ENCODE measurements around the gene C19orf47. TPM values are rescaled to one million over a fixed set of nuclear protein-coding genes. Genes with fewer than 3 reads are reported as not detected.
A peak's percentile ranks its signal among the peaks of the same experiment; 100 is the strongest.

C19orf47 gene
- total RNA-seq, 4 donors from 2014 or later: 4.7 to 27.0 (median 12.8) TPM

DNA sequence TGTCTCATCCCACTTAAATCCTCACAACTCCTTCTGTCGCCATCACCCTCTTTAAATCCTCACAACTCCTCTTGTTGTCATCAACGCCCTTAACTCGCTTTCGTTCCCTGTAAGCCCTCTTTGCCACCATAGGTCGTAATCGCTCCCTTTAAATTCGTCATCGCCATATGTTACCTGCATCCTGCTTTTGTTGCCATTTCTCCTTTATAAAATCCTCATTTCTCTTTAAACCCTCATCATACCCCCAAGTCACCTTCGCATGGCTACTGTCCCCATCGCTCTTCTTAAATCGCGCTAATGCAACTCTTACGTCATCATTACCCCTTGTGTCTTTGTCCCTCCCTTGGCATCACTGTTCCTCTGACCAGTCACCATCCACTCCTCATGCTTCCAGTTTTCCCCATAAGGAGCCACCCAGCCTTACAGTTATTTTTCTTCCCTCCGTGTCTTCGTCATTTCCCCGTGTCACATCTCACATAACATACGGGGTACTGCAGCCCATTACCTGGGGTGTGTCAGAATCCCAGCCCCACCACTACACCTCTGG lies 837 bp upstream of the C19orf47 start:
- TF ChIP-seq, protein P1, sequence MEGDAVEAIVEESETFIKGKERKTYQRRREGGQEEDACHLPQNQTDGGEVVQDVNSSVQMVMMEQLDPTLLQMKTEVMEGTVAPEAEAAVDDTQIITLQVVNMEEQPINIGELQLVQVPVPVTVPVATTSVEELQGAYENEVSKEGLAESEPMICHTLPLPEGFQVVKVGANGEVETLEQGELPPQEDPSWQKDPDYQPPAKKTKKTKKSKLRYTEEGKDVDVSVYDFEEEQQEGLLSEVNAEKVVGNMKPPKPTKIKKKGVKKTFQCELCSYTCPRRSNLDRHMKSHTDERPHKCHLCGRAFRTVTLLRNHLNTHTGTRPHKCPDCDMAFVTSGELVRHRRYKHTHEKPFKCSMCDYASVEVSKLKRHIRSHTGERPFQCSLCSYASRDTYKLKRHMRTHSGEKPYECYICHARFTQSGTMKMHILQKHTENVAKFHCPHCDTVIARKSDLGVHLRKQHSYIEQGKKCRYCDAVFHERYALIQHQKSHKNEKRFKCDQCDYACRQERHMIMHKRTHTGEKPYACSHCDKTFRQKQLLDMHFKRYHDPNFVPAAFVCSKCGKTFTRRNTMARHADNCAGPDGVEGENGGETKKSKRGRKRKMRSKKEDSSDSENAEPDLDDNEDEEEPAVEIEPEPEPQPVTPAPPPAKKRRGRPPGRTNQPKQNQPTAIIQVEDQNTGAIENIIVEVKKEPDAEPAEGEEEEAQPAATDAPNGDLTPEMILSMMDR (IDR thresholded peaks at IDR 0.05): no peak
- TF ChIP-seq POLR2A (IDR thresholded peaks at IDR 0.05) (no peak), EP300 (IDR thresholded peaks at IDR 0.05) (no peak)
- Histone ChIP-seq H3K27me3 (no peaks in the 10 kb centered on the region), H3K27ac (peak overlapping the region; percentile 70 to 89 (median 75)), H3K36me3 (peaks cover 0 to 10% (median 0%) of the 10 kb centered on the region in 3 donors), H3K9me3 (no peaks in the 10 kb centered on the region), H3K4me1 (peaks cover 0 to 28% (median 11%) of the 10 kb centered on the region in 4 donors), H3K4me3 (peak overlapping the region; percentile 66 to 88 (median 68))
- DNase-seq (ENCODE audit: low spot score in 2 of 2): peak in 1 of 2 donors; percentile 19
- 19 to 21% methylated on average over 17 of the region's 17 CpGs for WGBS, 2 donors

DNA sequence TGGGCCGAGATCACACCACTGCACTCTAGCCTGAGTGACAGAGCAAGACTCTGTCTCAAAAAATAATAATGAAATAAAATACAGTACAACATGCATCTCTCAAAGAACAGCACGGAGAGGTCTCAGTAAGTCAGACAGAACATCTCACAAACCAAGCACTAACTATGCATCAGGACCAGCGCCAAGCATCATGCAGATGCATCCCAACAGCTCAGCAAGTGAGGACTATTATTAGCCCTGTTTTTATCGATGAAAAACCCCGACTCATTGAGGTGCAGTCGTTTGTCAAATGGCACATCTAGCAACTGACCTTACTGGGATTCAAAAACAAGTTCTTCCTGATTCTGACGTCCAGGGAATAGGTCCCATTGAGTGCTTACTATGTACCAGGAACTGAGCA lies 3.8 kb downstream of the C19orf47 start:
- 77 to 87% methylated on average over 7 of the region's 7 CpGs for WGBS, 2 donors
- DNase-seq (ENCODE audit: low spot score in 2 of 2): no peak
- Histone ChIP-seq H3K4me3 (no peak overlapping the region), H3K36me3 (peaks cover 0 to 27% (median 0%) of the 10 kb centered on the region in 3 donors), H3K27ac (no peak overlapping the region), H3K9me3 (no peaks in the 10 kb centered on the region), H3K27me3 (no peaks in the 10 kb centered on the region), H3K4me1 (peaks cover 0 to 25% (median 8%) of the 10 kb centered on the region in 4 donors)
- TF ChIP-seq, protein P1 (IDR thresholded peaks at IDR 0.05): no peak
- TF ChIP-seq POLR2A (IDR thresholded peaks at IDR 0.05): no peak

DNA sequence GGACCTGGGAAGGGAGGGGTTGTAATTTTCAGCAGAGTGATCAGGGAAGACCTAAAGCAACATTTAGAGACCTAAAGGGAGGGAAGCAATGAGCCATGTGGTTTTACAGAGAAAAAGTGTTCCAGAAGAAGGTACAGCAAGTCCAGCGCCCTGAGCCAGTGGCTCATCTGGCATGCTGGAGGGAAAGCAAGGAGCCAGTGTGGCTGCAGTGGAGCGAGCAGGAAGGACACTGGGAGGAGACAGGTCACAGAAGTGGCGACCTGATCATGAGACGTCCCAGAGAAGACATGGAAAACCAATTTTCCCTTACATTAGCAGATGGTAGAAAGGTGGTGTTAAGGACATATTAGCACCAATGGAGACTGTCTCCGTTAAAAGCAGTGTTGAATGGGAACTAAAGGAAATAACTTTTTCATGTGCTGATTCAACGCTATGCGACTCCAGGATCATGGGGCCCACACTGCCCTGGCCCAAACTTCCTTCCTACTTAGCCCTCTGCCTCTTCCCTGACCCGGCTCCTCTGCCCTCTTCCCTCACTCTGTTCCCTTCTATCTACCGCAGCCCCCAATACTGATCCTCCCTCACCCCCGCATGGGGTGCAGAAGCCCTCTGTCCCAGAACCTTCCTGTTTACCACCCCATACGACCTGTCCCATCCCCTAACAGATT lies 5.4 kb downstream of the C19orf47 start:
- Histone ChIP-seq H3K36me3 (peaks cover 0 to 36% (median 0%) of the 10 kb centered on the region in 3 donors), H3K4me3 (no peak overlapping the region), H3K27me3 (no peaks in the 10 kb centered on the region), H3K27ac (no peak overlapping the region), H3K9me3 (no peaks in the 10 kb centered on the region), H3K4me1 (peaks cover 0 to 17% (median 3%) of the 10 kb centered on the region in 4 donors)
- TF ChIP-seq, protein P1 (IDR thresholded peaks at IDR 0.05): no peak
- TF ChIP-seq POLR2A (IDR thresholded peaks at IDR 0.05): no peak
- no peak for TF ChIP-seq EP300 (IDR thresholded peaks at IDR 0.05)
- DNase-seq (ENCODE audit: low spot score in 2 of 2): no peak
- WGBS, 2 donors: 83 to 85% methylated on average over 11 of the region's 11 CpGs

DNA sequence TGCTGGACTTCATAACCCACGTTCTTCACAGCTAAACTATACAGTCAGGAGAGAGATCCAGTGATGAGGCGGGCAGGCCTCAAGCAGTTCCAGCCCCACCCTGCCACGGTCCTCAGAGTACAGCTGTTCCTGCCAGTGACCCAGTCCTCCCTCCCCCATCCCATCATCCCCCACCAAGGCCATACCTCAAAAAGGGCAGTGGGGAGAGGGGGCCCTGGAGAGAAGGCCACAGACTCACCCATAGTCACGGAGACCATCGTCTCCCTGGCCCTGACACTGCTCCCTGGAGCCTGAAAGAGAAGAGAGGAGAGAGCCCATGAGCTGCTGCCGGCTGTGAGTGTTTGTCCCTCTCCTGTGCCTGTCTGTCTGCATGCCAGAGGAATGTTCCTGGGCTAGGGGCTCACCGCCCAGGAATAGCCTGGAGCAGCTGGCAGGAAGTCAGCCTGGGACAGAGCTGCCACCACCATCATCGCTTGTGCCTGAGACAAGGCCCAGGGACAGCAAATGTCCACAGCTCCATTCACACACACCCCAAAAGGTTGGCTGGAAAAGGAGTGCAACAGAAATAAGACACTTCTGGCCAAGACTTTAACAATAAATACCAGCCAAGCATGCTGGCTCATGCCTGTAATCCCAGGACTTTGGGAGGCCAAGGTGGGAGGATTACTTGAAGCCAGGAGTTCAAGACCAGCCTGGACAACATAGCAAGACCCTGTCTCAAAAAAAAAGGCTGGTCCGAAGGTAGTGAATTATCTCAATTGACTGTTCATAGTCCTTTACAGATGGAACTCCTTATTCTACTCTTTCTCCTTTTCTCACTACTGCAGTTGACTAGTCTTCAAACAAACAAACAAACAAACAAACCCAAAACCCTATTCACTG lies 6.4 kb downstream of the C19orf47 start:
- Histone ChIP-seq H3K27ac (no peak overlapping the region), H3K27me3 (no peaks in the 10 kb centered on the region), H3K4me3 (no peak overlapping the region), H3K4me1 (peaks cover 0 to 8% (median 0%) of the 10 kb centered on the region in 4 donors), H3K36me3 (peaks cover 0 to 36% (median 0%) of the 10 kb centered on the region in 3 donors), H3K9me3 (no peaks in the 10 kb centered on the region)
- no peak for TF ChIP-seq EP300 (IDR thresholded peaks at IDR 0.05)
- TF ChIP-seq POLR2A (IDR thresholded peaks at IDR 0.05): no peak
- TF ChIP-seq, protein P1 (IDR thresholded peaks at IDR 0.05): no peak
- no peak for DNase-seq (ENCODE audit: low spot score in 2 of 2)
- 72 to 80% methylated on average over 8 to 9 of the region's 9 CpGs for WGBS, 2 donors

All from tibial nerve (tissue), 4 donors.